IMR-90 (cell line): ENCODE results near the gene AGMO.

Experiments
- BHLHE40 ChIP-seq: fragments of 150-350 bp; IDR thresholded peaks from 2 replicates; pipeline ENCODE4 v1.6.1; 2016; ENCODE audit warnings: mild to moderate bottlenecking, low read depth, low read length
- CEBPB ChIP-seq: IDR thresholded peaks from 2 replicates; pipeline ENCODE4 v1.6.1; 2012; ENCODE audit warnings: low read depth, low read length, improper control_type of control experiment
- ELK1 ChIP-seq: fragments of 150-350 bp; IDR thresholded peaks from 2 replicates; pipeline ENCODE4 v1.6.1; 2016; ENCODE audit warnings: low read depth, mild to moderate bottlenecking, low read length, moderate library complexity, borderline replicate concordance
- MAZ ChIP-seq: IDR thresholded peaks from 2 replicates; pipeline ENCODE4 v1.6.1; 2012; ENCODE audit warnings: low read depth, mild to moderate bottlenecking, low read length, improper control_type of control experiment, moderate library complexity, borderline replicate concordance
- POLR2A ChIP-seq: IDR thresholded peaks from 2 replicates; pipeline ENCODE4 v1.6.1; 2012; ENCODE audit warnings: mild to moderate bottlenecking, low read depth, low read length
- RAD21 ChIP-seq: IDR thresholded peaks from 2 replicates; pipeline ENCODE4 v1.6.1; 2012; ENCODE audit warnings: low read length, improper control_type of control experiment
- TF ChIP-seq, protein P1 (sequence below): conservative IDR thresholded peaks from 2 replicates; pipeline ENCODE4 v1.5.1; 2012; ENCODE audit warnings: mild to moderate bottlenecking, low read depth, low read length, improper control_type of control experiment

DNA sequence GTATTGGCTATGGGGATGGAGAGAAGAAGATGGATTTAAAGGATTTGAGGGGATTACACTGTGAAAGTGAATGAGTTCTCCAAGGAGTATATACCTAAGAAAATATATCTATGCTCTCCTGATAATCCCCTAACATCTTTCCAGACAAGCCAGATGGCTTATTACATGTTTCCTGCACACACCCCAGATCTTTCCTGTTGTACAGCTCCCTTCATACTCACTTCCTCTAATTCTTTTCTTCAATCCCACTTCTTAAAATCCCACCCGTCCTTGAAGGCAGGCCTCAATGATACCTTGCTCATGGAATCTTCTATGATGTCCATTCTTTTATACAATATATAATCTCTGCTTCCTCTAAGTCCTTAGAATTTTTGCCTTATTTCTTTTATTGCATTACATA, 342.1 kb downstream of the AGMO start:
- TF ChIP-seq RAD21, result no peak
- no peak for TF ChIP-seq POLR2A
- no peak for TF ChIP-seq ELK1
- TF ChIP-seq CEBPB, result no peak
- TF ChIP-seq, protein P1, sequence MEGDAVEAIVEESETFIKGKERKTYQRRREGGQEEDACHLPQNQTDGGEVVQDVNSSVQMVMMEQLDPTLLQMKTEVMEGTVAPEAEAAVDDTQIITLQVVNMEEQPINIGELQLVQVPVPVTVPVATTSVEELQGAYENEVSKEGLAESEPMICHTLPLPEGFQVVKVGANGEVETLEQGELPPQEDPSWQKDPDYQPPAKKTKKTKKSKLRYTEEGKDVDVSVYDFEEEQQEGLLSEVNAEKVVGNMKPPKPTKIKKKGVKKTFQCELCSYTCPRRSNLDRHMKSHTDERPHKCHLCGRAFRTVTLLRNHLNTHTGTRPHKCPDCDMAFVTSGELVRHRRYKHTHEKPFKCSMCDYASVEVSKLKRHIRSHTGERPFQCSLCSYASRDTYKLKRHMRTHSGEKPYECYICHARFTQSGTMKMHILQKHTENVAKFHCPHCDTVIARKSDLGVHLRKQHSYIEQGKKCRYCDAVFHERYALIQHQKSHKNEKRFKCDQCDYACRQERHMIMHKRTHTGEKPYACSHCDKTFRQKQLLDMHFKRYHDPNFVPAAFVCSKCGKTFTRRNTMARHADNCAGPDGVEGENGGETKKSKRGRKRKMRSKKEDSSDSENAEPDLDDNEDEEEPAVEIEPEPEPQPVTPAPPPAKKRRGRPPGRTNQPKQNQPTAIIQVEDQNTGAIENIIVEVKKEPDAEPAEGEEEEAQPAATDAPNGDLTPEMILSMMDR, result no peak
- TF ChIP-seq BHLHE40, result no peak
- no peak for TF ChIP-seq MAZ
